Glutamatergic neuron (in vitro differentiated cells): ENCODE measurements around the gene STXBP4. TPM values are rescaled to one million over a fixed set of nuclear protein-coding genes. Genes with fewer than 3 reads are reported as not detected.

Experiments
- DNase-seq: peaks from one replicate; pipeline ENCODE4 v3.0.0; 2022
- H3K27ac Mint-ChIP-seq: one replicate; pipeline ENCODE4 v1.8.0; 2020; ENCODE audit warnings: mild to moderate bottlenecking, mixed read lengths, inconsistent platforms; ENCODE audit not compliant: unreplicated experiment
- H3K27me3 Mint-ChIP-seq: one replicate; pipeline ENCODE4 v1.8.0; 2020; ENCODE audit warnings: mild to moderate bottlenecking, moderate library complexity, mixed read lengths, inconsistent platforms; ENCODE audit not compliant: unreplicated experiment
- H3K36me3 Mint-ChIP-seq: one replicate; pipeline ENCODE4 v1.8.0; 2020; ENCODE audit warnings: mild to moderate bottlenecking, mixed read lengths, inconsistent platforms; ENCODE audit not compliant: unreplicated experiment
- H3K4me1 Mint-ChIP-seq: one replicate; pipeline ENCODE4 v1.8.0; 2020; ENCODE audit warnings: mild to moderate bottlenecking, low read depth, mixed read lengths, inconsistent platforms; ENCODE audit not compliant: unreplicated experiment
- H3K4me3 Mint-ChIP-seq: one replicate; pipeline ENCODE4 v1.8.0; 2020; ENCODE audit warnings: mild to moderate bottlenecking, mixed read lengths, inconsistent platforms; ENCODE audit not compliant: unreplicated experiment
- H3K9me3 Mint-ChIP-seq: one replicate; pipeline ENCODE4 v1.8.0; 2020; ENCODE audit warnings: mild to moderate bottlenecking, moderate library complexity, mixed read lengths, inconsistent platforms; ENCODE audit not compliant: unreplicated experiment
- CTCF ChIP-seq: fragments of 200-600 bp; sonication (generic); IDR thresholded peaks from one replicate; pipeline ENCODE4 v1.5.0; 2021; ENCODE audit not compliant: partially characterized antibody, unreplicated experiment
- total RNA-seq: library from RNA; stranded (reverse); fragmentation: NEBNext Ultra II Directional; extraction: Animal tissue kit (Norgen Biotek cat#: 25700); gene quantifications from one replicate; pipeline ENCODE4 v1.2.1, GENCODE V29; 2021; ENCODE audit not compliant: unreplicated experiment

The STXBP4 gene
- total RNA-seq, 1 donor from 2014 or later = 17.7 TPM

- Mint-ChIP-seq H3K4me3 (no peak overlapping the region), H3K27ac (no peak overlapping the region), H3K36me3 (no peaks in the 10 kb centered on the region), H3K27me3 (no peaks in the 10 kb centered on the region), H3K9me3 (peaks cover 1% of the 10 kb centered on the region), H3K4me1 (no peaks in the 10 kb centered on the region)
- TF ChIP-seq CTCF = no peak
- DNase-seq = no peak
Observed at GRCh38 chr17:55054429-55054828, 85.9 kb downstream of the STXBP4 start.

GRCh38 chr17:55056526-55056925, 88.0 kb downstream of the STXBP4 start:
- no peaks in the 10 kb centered on the region for H3K27me3 Mint-ChIP-seq
- H3K4me1 Mint-ChIP-seq = no peaks in the 10 kb centered on the region
- no peak for TF ChIP-seq CTCF
- no peak overlapping the region for H3K27ac Mint-ChIP-seq
- H3K9me3 Mint-ChIP-seq = no peaks in the 10 kb centered on the region
- DNase-seq = no peak
- no peaks in the 10 kb centered on the region for H3K36me3 Mint-ChIP-seq
- no peak overlapping the region for H3K4me3 Mint-ChIP-seq

GRCh38 chr17:55057184-55057583, 88.6 kb downstream of the STXBP4 start:
- H3K27me3 Mint-ChIP-seq = no peaks in the 10 kb centered on the region
- no peaks in the 10 kb centered on the region for H3K36me3 Mint-ChIP-seq
- no peak overlapping the region for H3K4me3 Mint-ChIP-seq
- no peaks in the 10 kb centered on the region for H3K9me3 Mint-ChIP-seq
- no peak for DNase-seq
- H3K4me1 Mint-ChIP-seq = no peaks in the 10 kb centered on the region
- no peak for TF ChIP-seq CTCF
- no peak overlapping the region for H3K27ac Mint-ChIP-seq

- no peak overlapping the region for H3K27ac Mint-ChIP-seq
- H3K9me3 Mint-ChIP-seq = no peaks in the 10 kb centered on the region
- no peak for TF ChIP-seq CTCF
- DNase-seq = no peak
- no peaks in the 10 kb centered on the region for H3K36me3 Mint-ChIP-seq
- H3K4me3 Mint-ChIP-seq = no peak overlapping the region
- no peaks in the 10 kb centered on the region for H3K27me3 Mint-ChIP-seq
- H3K4me1 Mint-ChIP-seq = no peaks in the 10 kb centered on the region
Observed at GRCh38 chr17:55059724-55060123, 91.2 kb downstream of the STXBP4 start.

- no peaks in the 10 kb centered on the region for H3K4me1 Mint-ChIP-seq
- no peaks in the 10 kb centered on the region for H3K9me3 Mint-ChIP-seq
Observed at GRCh38 chr17:55062921-55063320, 94.4 kb downstream of the STXBP4 start.

More at GRCh38 chr17:55062921-55063320, 94.4 kb downstream of the STXBP4 start:
- Mint-ChIP-seq H3K36me3 (no peaks in the 10 kb centered on the region), H3K27me3 (no peaks in the 10 kb centered on the region), H3K4me3 (no peak overlapping the region), H3K27ac (no peak overlapping the region)
- TF ChIP-seq CTCF = no peak
- no peak for DNase-seq
